CD4-positive, alpha-beta T cell treated with Interleukin-17A for 1 hour (primary cell): Measurements from ENCODE around the gene HSF2BP.
"Not testable (repeated sequence)": the region's sequence is repeated elsewhere in the genome, so short reads cannot be mapped to it uniquely, and the experiment has no call there.

Source experiments
- DNase-seq: peaks from one replicate; pipeline ENCODE4 v3.0.0-alpha.2; 2020

HSF2BP gene

GRCh38 chr21:43513023-43513422 lies 146.3 kb downstream of the HSF2BP start:
- not testable (repeated sequence) for DNase-seq

DNA sequence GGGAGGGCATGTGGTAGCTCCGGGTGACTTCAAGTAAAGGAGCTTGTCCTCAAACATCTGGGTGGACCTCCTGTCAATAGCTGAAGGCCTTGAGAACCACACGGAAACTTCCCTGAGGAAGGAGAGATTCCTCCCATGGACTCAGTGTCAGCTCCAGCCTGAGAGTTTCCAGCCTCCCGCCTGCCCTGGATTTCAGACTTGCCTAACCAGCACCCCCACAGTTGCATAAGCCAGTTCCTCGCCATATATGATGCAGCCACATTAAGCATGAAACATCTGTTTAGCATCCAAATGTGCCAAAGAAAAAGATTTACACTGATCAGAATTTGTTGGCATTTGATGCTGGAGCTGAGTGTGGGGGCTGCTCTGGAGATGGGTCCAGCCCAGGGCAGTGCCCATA lies 148.1 kb downstream of the HSF2BP start:
- DNase-seq, result not testable (repeated sequence)

DNA sequence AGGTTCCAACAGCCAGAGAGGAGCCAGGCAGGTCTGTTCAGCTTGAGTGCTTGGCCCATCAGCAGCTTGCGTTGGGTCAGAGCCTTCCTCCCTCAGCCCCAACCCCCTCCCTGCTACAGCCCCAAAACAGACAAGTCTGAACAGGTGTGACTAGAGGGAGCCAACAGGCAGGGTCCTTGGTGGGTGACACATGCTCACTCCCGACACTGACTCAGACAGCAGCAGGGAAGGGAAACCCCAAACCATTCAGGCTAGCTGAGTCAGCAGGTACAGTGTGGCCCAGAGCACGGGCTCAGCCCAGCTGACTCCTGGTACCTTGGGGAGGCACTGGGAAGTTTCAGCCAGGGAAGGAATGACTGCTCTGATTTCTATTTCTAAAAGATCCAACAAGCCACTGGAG lies 148.6 kb downstream of the HSF2BP start:
- not testable (repeated sequence) for DNase-seq

DNA sequence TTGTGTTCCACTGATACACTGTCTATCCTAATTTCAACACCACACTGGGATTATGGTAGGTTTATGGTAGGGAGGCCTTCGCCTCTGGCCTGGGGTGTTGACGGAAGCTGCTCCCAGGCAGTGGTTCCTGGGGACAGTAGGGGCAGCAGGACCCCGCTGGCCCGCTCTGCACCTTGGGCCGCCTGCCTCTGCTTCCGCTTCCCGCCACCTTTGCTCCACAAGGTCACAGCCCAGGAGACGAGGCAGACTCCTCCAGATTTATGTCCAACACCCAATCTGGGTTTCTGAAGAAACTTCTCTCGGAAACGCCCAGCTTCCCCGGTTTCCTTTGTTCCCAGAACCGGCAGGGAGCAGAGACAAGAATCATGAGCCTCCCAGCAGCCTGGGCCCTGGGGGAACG lies 155.4 kb downstream of the HSF2BP start:
- DNase-seq, result not testable (repeated sequence)

DNA sequence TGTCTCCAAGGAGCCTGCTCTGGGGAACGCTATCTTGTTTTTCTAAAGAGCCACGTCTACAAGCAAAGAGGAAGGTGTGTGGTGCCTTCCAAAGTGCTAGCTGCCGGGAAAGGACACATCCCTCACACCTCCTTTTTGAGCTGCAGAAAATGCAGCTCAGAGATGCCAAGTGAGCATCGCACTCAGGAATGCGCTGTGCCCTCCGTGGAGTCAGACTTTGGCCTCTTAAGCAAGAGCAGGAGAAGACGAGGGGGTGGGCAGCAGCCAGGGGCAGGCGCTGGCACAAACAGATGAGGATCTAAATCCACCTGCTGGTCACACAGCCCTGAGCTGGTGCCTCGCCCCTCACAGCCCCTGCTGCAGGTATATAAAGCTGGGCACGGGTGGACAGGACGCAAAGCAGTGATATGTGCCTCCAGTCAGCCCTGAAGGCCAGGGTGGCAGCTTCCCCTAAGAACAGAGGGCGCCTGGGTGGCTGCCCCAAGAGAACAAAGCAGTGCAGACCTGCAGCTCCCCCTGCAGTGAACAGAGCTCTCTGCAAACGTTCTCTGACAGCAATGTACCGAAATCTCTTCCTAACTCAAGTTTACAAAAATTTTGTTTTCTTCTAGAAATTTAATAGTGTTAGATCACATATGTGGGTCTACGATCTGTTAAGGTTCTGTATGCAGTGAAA lies 156.1 kb downstream of the HSF2BP start:
- DNase-seq, result not testable (repeated sequence)

DNA sequence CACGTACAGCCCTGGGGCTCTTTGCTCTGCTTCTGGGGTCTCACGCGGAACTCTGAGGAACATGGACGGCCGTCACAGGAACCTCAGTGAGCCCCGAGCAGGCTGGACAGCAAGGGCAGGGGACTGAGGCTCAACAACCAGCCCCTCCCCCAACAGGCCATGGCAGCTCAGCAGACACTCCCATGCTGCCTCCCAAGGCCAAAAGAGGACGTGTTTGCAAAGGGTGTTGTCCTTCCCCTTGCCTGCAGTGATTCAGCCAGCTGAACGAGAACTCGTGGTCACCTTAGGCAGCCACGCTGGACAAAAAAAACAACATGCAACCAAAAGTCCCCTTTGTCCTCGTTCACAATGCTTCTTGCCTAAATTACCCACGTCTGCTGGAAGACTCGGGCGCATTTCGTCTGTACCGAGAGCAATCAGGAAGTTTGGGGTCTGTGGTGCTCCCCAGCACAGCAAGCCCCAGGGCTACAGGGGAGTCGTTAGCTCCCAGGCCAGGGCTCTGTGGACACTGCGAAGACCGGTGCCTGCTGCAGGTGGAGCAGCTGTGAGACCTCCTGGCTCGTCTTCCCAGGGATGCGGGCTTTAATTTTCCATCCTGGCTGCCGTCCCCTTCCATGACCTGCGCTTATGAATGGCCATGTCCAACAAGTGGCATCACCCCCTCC lies 156.7 kb downstream of the HSF2BP start:
- not testable (repeated sequence) for DNase-seq

GRCh38 chr21:43498924-43499323 lies 160.4 kb downstream of the HSF2BP start:
- DNase-seq, result not testable (repeated sequence)

DNA sequence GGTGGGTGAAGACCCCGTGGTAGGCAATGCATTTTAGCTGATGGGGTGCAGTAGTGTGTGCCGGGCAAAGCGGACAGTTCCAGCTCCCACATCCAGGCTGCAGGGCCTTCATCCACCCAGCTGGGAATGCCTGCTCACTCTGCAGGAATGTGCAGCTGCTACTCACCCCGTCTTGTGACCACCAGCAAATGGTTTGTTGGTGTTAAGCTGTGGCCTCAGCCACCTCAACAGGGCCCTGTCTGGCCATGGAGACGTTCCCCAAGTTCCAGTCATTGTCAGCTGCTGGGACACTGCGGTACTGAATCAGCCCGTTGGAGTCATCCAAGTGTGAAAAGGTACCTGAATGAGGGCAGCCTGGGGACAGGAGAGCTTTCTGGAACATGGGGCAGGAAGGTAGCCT lies 161.2 kb downstream of the HSF2BP start:
- not testable (repeated sequence) for DNase-seq

GRCh38 chr21:43494279-43495012 lies 164.8 kb downstream of the HSF2BP start:
- DNase-seq, result not testable (repeated sequence)

DNA sequence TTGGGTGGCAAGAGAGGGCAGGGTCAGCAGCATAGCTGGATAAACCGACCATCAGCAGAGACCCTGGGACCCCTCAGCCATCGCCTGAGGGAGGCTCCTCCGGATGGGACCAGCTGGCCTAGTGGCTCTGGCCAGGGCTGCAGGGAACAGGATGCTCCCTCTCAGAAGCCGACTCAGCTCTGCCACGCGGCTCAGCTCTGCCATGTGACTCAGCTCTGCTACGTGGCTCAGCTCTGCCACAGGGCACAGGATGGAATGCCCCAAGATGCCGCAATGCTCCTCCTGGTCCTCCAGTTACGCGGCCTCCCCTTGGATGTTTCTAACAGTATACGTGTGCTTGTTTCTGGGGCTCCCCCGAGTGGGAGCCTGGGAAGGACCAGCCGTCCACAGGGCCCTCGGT lies 165.8 kb downstream of the HSF2BP start:
- not testable (repeated sequence) for DNase-seq

- not testable (repeated sequence) for DNase-seq
Observed at GRCh38 chr21:43488235-43488634, 171.1 kb downstream of the HSF2BP start.

- not testable (repeated sequence) for DNase-seq
Observed at GRCh38 chr21:43486051-43486450, 173.2 kb downstream of the HSF2BP start.

DNA sequence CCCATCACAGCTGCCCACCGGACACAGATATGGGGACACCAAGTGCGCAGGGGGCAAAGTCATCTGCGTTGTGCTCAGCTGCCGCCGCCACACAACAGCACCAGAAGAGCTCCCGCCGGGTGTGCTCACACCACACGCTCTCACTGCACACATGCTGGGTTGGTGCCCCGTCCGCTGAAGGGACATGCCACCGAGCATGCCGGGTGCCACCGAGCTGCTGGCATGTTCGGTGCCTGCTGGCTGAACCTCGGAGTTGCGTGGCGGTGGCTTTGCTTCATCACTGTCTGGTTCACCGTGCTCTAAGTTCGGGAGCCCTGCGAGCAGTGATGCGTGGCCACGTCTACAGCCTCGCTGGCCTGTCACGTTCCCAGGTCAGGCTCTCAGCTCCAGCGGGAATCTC lies 174.3 kb downstream of the HSF2BP start:
- DNase-seq, result not testable (repeated sequence)

DNA sequence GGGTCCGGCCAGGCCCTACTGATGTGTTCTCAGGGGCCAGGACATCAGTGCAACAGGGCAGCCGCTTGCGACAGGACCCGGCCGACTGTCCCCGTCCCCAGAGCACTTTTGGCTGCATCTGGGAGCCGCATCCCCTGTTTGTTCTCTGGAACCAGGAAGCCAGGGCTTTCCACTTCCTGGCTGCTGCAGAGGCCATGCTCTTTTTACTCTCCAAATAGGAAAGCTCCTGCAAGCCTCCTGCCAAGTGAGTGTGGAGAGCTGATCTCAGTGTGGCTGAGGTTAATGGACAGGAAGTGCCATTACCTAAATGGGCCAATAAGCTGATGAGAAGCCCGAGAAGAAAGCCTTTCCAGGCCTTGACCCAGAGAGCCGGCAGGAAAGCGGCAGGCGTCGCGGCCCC lies 180.1 kb downstream of the HSF2BP start:
- not testable (repeated sequence) for DNase-seq
